D721Med (cell line): ENCODE measurements around the gene XRCC4.

Source experiments
- DNase-seq: peaks from one replicate; pipeline ENCODE4 v3.0.0; 2011; ENCODE audit warnings: low spot score; ENCODE audit not compliant: insufficient read length
- FAIRE-seq: peaks from 2 replicates; lab custom pipeline; 2011; peaks lifted over from hg19 to GRCh38; lab: Jason Lieb, UNC
- CTCF ChIP-seq: IDR thresholded peaks from 2 replicates; pipeline ENCODE4 v1.5.1; 2012; ENCODE audit warnings: mild to moderate bottlenecking, control low read depth; ENCODE audit not compliant: insufficient read depth; ENCODE audit errors: missing control alignments

Gene XRCC4

GRCh38 chr5:83142526-83142925 lies 65.2 kb downstream of the XRCC4 start:
- no peak for TF ChIP-seq CTCF
- DNase-seq (no peak), FAIRE-seq (no peak)

- TF ChIP-seq CTCF, result no peak
- DNase-seq, result no peak
- FAIRE-seq, result peak; percentile 76
Observed at GRCh38 chr5:83145241-83145640, 67.9 kb downstream of the XRCC4 start.

- no peak for DNase-seq
- no peak for FAIRE-seq
- no peak for TF ChIP-seq CTCF
Observed at GRCh38 chr5:83145882-83146331, 68.6 kb downstream of the XRCC4 start.

- FAIRE-seq (no peak), DNase-seq (no peak)
- TF ChIP-seq CTCF, result no peak
Observed at GRCh38 chr5:83146441-83146840, 69.1 kb downstream of the XRCC4 start.

- no peak for DNase-seq
Observed at GRCh38 chr5:83147593-83147992, 70.2 kb downstream of the XRCC4 start.

GRCh38 chr5:83148370-83148769 lies 71.0 kb downstream of the XRCC4 start:
- no peak for TF ChIP-seq CTCF
- no peak for DNase-seq
- no peak for FAIRE-seq

More at GRCh38 chr5:83147593-83147992, 70.2 kb downstream of the XRCC4 start:
- TF ChIP-seq CTCF, result no peak
- no peak for FAIRE-seq

- no peak for TF ChIP-seq CTCF
- DNase-seq (no peak), FAIRE-seq (no peak)
Observed at GRCh38 chr5:83149671-83150070, 72.3 kb downstream of the XRCC4 start.
